ENCODE measurements around the gene C10orf120.

Gene C10orf120

DNA sequence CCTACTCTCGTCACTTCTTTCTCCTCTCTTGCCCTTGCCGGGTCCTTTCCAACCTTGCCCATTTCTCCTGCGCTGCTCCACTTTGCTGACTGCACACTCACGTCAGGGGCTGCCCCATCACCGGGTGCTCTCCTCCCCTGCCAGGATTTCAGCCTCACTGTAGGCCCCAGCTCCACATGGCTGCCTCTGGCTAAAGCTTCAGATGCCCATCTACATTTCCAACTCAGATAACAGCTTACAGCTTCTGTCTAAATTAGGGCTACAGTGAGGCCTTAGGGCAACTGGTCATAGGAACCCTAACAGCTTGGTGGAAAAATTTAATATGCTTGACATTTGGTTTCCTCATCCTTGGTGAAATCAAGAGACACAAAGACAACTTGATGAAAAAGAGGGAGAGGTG is 25.9 kb downstream of the C10orf120 start:
- H3K4me1 ChIP-seq (ENCODE audit: insufficient read depth, low read length, poor library complexity, severe bottlenecking): no peaks in the 10 kb centered on the region
- H4K20me1 ChIP-seq (ENCODE audit: insufficient read depth, low read length, poor library complexity, severe bottlenecking): no peaks in the 10 kb centered on the region
- no peak overlapping the region for H3K9ac ChIP-seq (ENCODE audit: low read depth, low read length, poor library complexity, severe bottlenecking)
- no peak overlapping the region for H3K4me3 ChIP-seq (ENCODE audit: low read length, poor library complexity, severe bottlenecking)
- no peaks in the 10 kb centered on the region for H3K9me2 ChIP-seq (replicated peaks; ENCODE audit: low read depth, low read length)
- no peaks in the 10 kb centered on the region for H3K9me3 ChIP-seq (ENCODE audit: insufficient read depth, low read depth, low read length)
- H3K36me3 ChIP-seq (ENCODE audit: insufficient read depth, low read length): no peaks in the 10 kb centered on the region
- no peaks in the 10 kb centered on the region for H3K79me2 ChIP-seq (ENCODE audit: insufficient read depth, low read length)
- no peaks in the 10 kb centered on the region for H3F3A ChIP-seq (ENCODE audit: low read depth)
- no peak overlapping the region for H3K4me2 ChIP-seq (ENCODE audit: low read depth, low read length, poor library complexity, severe bottlenecking)
- TF ChIP-seq EZH2phosphoT487 (IDR thresholded peaks at IDR 0.05; ENCODE audit: borderline replicate concordance): no peak
- TF ChIP-seq CTCF (conservative IDR thresholded peaks at IDR 0.05; ENCODE audit: low read length): no peak
- H2AFZ ChIP-seq (ENCODE audit: low read length): no peak overlapping the region
- H3K27me3 ChIP-seq (ENCODE audit: insufficient read depth, low read length, poor library complexity, severe bottlenecking): no peaks in the 10 kb centered on the region

DNA sequence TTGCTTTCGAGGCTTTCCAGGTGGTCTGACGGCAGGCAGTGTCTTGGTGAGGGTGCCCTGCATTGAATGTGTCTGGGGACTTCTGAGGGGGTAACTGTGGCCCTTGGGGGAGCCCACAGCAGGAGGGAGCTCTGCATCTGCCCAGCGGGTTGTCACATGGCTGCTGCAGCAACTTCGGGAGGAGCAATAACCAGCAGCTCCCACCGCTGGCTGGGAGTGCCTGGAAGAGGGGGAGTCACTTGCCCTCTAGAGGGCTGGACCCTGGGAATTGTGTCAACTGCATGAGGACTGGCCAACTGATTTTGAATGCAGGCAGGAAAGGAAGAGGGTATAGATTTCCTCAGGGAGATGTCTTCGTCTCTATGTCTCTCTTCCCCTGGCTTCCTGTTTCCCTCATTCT is 26.4 kb downstream of the C10orf120 start:
- no peak overlapping the region for H3K4me3 ChIP-seq (ENCODE audit: low read length, poor library complexity, severe bottlenecking)
- no peaks in the 10 kb centered on the region for H3K9me3 ChIP-seq (ENCODE audit: insufficient read depth, low read depth, low read length)
- H3K79me2 ChIP-seq (ENCODE audit: insufficient read depth, low read length): no peaks in the 10 kb centered on the region
- no peak for TF ChIP-seq CTCF (conservative IDR thresholded peaks at IDR 0.05; ENCODE audit: low read length)
- no peak for TF ChIP-seq EZH2phosphoT487 (IDR thresholded peaks at IDR 0.05; ENCODE audit: borderline replicate concordance)
- no peaks in the 10 kb centered on the region for H3F3A ChIP-seq (ENCODE audit: low read depth)
- H3K4me2 ChIP-seq (ENCODE audit: low read depth, low read length, poor library complexity, severe bottlenecking): no peak overlapping the region
- H3K9me2 ChIP-seq (replicated peaks; ENCODE audit: low read depth, low read length): no peaks in the 10 kb centered on the region
- H3K27me3 ChIP-seq (ENCODE audit: insufficient read depth, low read length, poor library complexity, severe bottlenecking): no peaks in the 10 kb centered on the region
- H3K36me3 ChIP-seq (ENCODE audit: insufficient read depth, low read length): no peaks in the 10 kb centered on the region
- H2AFZ ChIP-seq (ENCODE audit: low read length): no peak overlapping the region
- no peaks in the 10 kb centered on the region for H4K20me1 ChIP-seq (ENCODE audit: insufficient read depth, low read length, poor library complexity, severe bottlenecking)
- no peaks in the 10 kb centered on the region for H3K4me1 ChIP-seq (ENCODE audit: insufficient read depth, low read length, poor library complexity, severe bottlenecking)
- H3K9ac ChIP-seq (ENCODE audit: low read depth, low read length, poor library complexity, severe bottlenecking): no peak overlapping the region

- no peak overlapping the region for H3K4me3 ChIP-seq (ENCODE audit: low read length, poor library complexity, severe bottlenecking)
- no peak overlapping the region for H3K4me2 ChIP-seq (ENCODE audit: low read depth, low read length, poor library complexity, severe bottlenecking)
- no peaks in the 10 kb centered on the region for H3K9me3 ChIP-seq (ENCODE audit: insufficient read depth, low read depth, low read length)
- no peaks in the 10 kb centered on the region for H4K20me1 ChIP-seq (ENCODE audit: insufficient read depth, low read length, poor library complexity, severe bottlenecking)
- no peak for TF ChIP-seq EZH2phosphoT487 (IDR thresholded peaks at IDR 0.05; ENCODE audit: borderline replicate concordance)
- no peak for TF ChIP-seq CTCF (conservative IDR thresholded peaks at IDR 0.05; ENCODE audit: low read length)
- H3K9ac ChIP-seq (ENCODE audit: low read depth, low read length, poor library complexity, severe bottlenecking): no peak overlapping the region
- no peaks in the 10 kb centered on the region for H3K27me3 ChIP-seq (ENCODE audit: insufficient read depth, low read length, poor library complexity, severe bottlenecking)
- no peaks in the 10 kb centered on the region for H3K4me1 ChIP-seq (ENCODE audit: insufficient read depth, low read length, poor library complexity, severe bottlenecking)
- H3F3A ChIP-seq (ENCODE audit: low read depth): no peaks in the 10 kb centered on the region
- no peak overlapping the region for H2AFZ ChIP-seq (ENCODE audit: low read length)
- H3K9me2 ChIP-seq (replicated peaks; ENCODE audit: low read depth, low read length): no peaks in the 10 kb centered on the region
- H3K79me2 ChIP-seq (ENCODE audit: insufficient read depth, low read length): no peaks in the 10 kb centered on the region
- no peaks in the 10 kb centered on the region for H3K36me3 ChIP-seq (ENCODE audit: insufficient read depth, low read length)
These were observed 27.0 kb downstream of the C10orf120 start for GRCh38 chr10:122672655-122673054.
